T-cell (primary cell): ENCODE measurements around the gene CARD14. TPM values are rescaled to one million over a fixed set of nuclear protein-coding genes. Genes with fewer than 3 reads are reported as not detected.
A peak's percentile ranks its signal among the peaks of the same experiment; 100 is the strongest.

Experiments used
- ATAC-seq, 4 experiments: fragments of 200-7000 bp in 3 of 4; fragments of 150-1000 bp in 1 of 4; cut with Tn5 transposase; replicated peaks in 1 of 4; 1 replicate in 3 of 4; 2 replicates in 1 of 4; pipeline ENCODE4 v1.10.0; 2021; ENCODE audit warnings: moderate library complexity in 3 of 4, mild to moderate bottlenecking in 2 of 4, moderate number of reproducible peaks in 1 of 4
- CTCF ChIA-PET, 2 donors: fragments of 300-600 bp; sonication (Branson Sonifier 250); formaldehyde crosslinking; loops; one replicate each; lab custom pipeline; 2022; ENCODE audit warnings: antibody characterized with exemption in 2 of 2; lab: Charles Lee
- POLR2A ChIA-PET, 2 donors: fragments of 300-600 bp; sonication (Branson Sonifier 250); formaldehyde crosslinking; loops; one replicate each; lab custom pipeline; 2022; ENCODE audit warnings: antibody characterized with exemption in 2 of 2; lab: Charles Lee
- DNase-seq, 35 experiments: peaks; one replicate each; pipeline versions ENCODE4 v3.0.0 to v3.0.0-alpha.2; 2013 to 2023
- H3K27ac ChIP-seq: one replicate; pipeline ENCODE4 v1.5.1; 2013; ENCODE audit warnings: low read length
- H3K27me3 ChIP-seq, 2 experiments: replicated peaks in 1 of 2; 1 replicate in 1 of 2; 2 replicates in 1 of 2; pipeline versions ENCODE4 v1.6.1 to v1.7.0; 2013; ENCODE audit warnings: low read length in 1 of 2, mixed read lengths in 1 of 2; ENCODE audit not compliant: control insufficient read depth in 2 of 2, insufficient read depth in 2 of 2; ENCODE audit errors: extremely low read depth in 1 of 2
- H3K36me3 ChIP-seq, 2 donors: 1 replicate in 1 of 2; 2 replicates in 1 of 2; pipeline versions ENCODE4 v1.6.1 to v1.7.0; 2013; ENCODE audit warnings: low read length in 1 of 2; ENCODE audit not compliant: control insufficient read depth in 2 of 2, insufficient read depth in 1 of 2; ENCODE audit errors: extremely low read depth in 1 of 2
- H3K4me1 ChIP-seq, 2 experiments: 1 replicate in 1 of 2; 2 replicates in 1 of 2; pipeline versions ENCODE4 v1.6.1 to v1.7.0; 2013; ENCODE audit warnings: low read length in 2 of 2, mixed read lengths in 1 of 2; ENCODE audit not compliant: insufficient read depth in 2 of 2, control insufficient read depth in 1 of 2; ENCODE audit errors: extremely low read depth in 1 of 2
- H3K4me3 ChIP-seq, 2 donors: 1 replicate in 1 of 2; 2 replicates in 1 of 2; pipeline versions ENCODE4 v1.5.1 to v1.7.0; 2013; ENCODE audit warnings: mild to moderate bottlenecking in 2 of 2, low read length in 1 of 2, moderate library complexity in 1 of 2; ENCODE audit not compliant: control insufficient read depth in 1 of 2; ENCODE audit errors: extremely low read depth in 1 of 2
- H3K9me3 ChIP-seq: 2 replicates; pipeline ENCODE4 v1.7.0; 2013
- H3K27ac Mint-ChIP-seq, 2 donors: one replicate each; pipeline ENCODE4 v1.8.0; 2020 to 2021; ENCODE audit warnings: mild to moderate bottlenecking in 2 of 2, mixed read lengths in 2 of 2
- H3K27me3 Mint-ChIP-seq, 2 donors: one replicate each; pipeline ENCODE4 v1.8.0; 2021 to 2022; ENCODE audit warnings: mixed read lengths in 2 of 2
- H3K36me3 Mint-ChIP-seq: one replicate; pipeline ENCODE4 v1.8.0; 2021; ENCODE audit warnings: mixed read lengths
- H3K4me1 Mint-ChIP-seq, 3 donors: one replicate each; pipeline ENCODE4 v1.8.0; 2020 to 2022; ENCODE audit warnings: mixed read lengths in 3 of 3, mild to moderate bottlenecking in 1 of 3
- H3K4me3 Mint-ChIP-seq, 3 donors: one replicate each; pipeline ENCODE4 v1.8.0; 2020 to 2022; ENCODE audit warnings: mild to moderate bottlenecking in 3 of 3, mixed read lengths in 3 of 3, moderate library complexity in 3 of 3
- H3K9me3 Mint-ChIP-seq, 3 donors: one replicate each; pipeline ENCODE4 v1.8.0; 2020 to 2022; ENCODE audit warnings: mixed read lengths in 3 of 3
- WGBS: methylation state at CpG from one replicate; pipeline ENCODE4 v1.1.5; 2013; ENCODE audit warnings: missing lambda C conversion rate; ENCODE audit not compliant: insufficient coverage; 5-methylcytosine and 5-hydroxymethylcytosine counted together
- total RNA-seq, 35 experiments: library from RNA in 6 of 35; stranded (reverse) in 6 of 35; fragments of 120-200 nt in 1 of 35; gene quantifications; one replicate each; pipeline versions ENCODE4 v1.2.1 to v1.2.4 and lab custom pipeline; 2013 to 2026

The CARD14 gene
- total RNA-seq, 5 donors from 2014 or later (not counting 1 experiment from before 2014, with no cell fraction given) = 0.06 to 0.10 TPM; not detected in 3

DNA sequence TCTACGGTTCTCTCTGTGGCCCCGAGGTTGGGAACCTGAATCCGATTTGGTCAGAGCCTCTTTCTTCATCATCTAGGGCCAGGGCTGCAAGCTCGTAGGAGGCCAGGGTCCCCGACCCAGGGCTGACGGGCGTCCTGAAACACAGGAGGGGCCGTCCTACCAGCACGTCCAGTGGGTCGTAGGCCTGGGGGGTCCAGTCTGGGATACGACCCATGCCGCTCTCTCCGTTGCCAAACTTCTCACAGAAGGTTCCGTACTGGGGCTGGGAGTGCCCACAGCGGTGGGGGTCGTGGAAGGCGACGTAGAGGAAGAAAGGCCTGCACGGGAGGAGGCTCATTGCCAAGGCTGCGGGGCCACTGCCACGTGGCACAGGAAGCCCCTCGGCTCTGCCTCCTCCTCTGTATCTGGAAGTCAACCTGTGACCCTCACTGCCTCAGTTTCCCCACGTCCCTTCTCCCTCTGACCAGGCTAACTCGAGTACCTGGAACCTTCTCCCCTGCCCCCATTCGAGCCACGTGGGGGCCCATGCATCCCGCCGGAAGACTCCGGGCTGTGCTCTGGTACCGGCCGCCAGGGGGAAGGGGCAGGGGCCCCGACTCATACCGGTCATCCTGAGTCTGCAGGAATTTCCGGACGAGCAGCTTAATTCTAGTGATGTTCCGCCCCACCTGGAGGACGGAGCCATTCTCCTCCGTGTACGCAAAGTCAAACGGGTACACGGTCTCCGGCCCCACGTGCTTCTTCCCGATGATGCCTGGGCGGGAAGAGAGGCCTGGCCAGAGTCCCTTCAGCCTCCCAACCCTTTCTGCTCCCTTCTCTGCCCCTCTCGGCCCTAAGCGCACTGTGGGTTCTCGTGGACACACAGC is 44.4 kb downstream of the CARD14 start:
- Mint-ChIP-seq H3K27me3 (no peaks in the 10 kb centered on the region), H3K36me3 (peaks cover 22% of the 10 kb centered on the region), H3K4me1 (peaks cover 17 to 30% (median 28%) of the 10 kb centered on the region in 3 donors), H3K4me3 (no peak overlapping the region), H3K27ac (no peak overlapping the region), H3K9me3 (no peaks in the 10 kb centered on the region)
- no peak for DNase-seq
- no peak overlapping the region for H3K27ac ChIP-seq
- H3K36me3 ChIP-seq = peaks cover 29 to 82% of the 10 kb centered on the region in 2 donors
- POLR2A ChIA-PET = no interaction called here
- CTCF ChIA-PET = no interaction called here
- H3K9me3 ChIP-seq = no peaks in the 10 kb centered on the region
- peaks cover 0 to 28% of the 10 kb centered on the region in 2 experiments for H3K4me1 ChIP-seq
- peaks cover 0 to 3% of the 10 kb centered on the region in 2 experiments for H3K27me3 ChIP-seq
- ATAC-seq = no peak
- no peak overlapping the region for H3K4me3 ChIP-seq
- WGBS = 93% methylated on average over 41 of the region's 48 CpGs

DNA sequence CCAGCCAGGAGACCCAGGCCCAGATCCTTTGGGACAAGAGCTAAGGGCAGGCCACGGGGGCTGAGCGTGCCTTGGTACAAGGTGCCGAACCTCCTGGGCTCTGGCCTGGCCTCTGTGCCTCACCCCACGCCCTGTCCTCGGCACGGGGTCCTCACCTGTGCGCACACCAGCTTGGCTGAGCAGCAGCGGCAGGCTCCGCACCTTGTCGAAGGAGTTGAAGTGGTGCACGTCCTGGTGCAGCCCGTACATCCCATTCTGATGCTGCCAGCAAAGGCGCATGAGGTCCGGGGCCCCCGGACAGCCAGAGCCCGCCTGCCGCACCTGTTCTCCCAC is 45.0 kb downstream of the CARD14 start:
- Mint-ChIP-seq H3K27ac (no peak overlapping the region), H3K9me3 (no peaks in the 10 kb centered on the region), H3K36me3 (peaks cover 22% of the 10 kb centered on the region), H3K4me1 (peaks cover 23 to 33% (median 32%) of the 10 kb centered on the region in 3 donors), H3K4me3 (no peak overlapping the region), H3K27me3 (no peaks in the 10 kb centered on the region)
- ATAC-seq (no peak), DNase-seq (no peak)
- H3K27me3 ChIP-seq = peaks cover 0 to 3% of the 10 kb centered on the region in 2 experiments
- ChIA-PET CTCF (no interaction called here), POLR2A (no interaction called here)
- no peak overlapping the region for H3K27ac ChIP-seq
- H3K36me3 ChIP-seq = peaks cover 27 to 76% of the 10 kb centered on the region in 2 donors
- H3K9me3 ChIP-seq = no peaks in the 10 kb centered on the region
- H3K4me1 ChIP-seq = peaks cover 0 to 34% of the 10 kb centered on the region in 2 experiments
- WGBS = 95% methylated on average over 16 of the region's 17 CpGs
- H3K4me3 ChIP-seq = no peak overlapping the region

DNA sequence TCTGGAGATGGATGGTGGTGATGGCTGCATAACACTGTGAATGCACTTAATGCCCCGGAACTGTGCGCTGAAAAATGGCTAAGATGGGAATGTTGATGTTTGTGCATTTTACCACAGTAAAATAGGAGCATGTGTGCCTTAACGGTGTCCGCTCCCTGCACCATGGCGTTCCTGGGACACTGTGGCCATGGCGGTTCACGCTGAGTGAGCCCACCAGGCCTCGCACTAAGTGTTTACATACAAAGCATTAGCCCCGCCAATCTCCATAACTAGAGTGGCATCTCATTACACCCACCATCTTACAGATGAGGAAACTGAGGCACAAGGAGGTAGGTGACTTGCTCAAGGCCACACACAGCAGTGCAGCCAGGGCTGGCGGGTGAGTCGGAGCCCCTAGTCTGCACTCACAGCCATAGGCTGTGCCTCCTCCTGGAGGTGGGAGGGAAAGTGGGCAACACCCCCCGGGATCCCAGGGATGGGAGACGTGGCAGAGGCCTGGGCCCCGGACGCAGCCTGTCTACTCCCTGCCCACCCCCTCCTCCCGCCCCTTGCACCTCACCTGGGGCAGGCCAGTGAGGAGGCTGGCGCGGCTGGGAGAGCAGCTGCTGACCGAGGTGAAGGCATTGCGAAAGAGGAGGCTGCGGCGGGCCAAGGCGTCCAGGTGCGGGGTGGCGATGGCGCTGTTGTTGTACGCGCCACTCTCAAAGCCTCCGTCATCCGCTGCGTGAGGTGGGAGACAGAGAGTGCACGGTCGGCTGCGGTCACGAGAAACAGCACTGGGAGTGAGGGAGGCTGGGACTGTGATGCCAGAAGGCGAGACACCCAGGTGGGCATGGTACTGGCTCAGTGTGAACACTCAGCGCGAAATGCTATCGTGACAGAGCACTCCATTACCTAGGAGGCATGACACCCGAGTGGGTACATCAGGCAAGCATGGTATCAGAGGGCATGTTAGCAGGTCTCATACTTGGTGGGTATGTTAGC is 46.9 kb downstream of the CARD14 start:
- 100% methylated on average over 19 of the region's 40 CpGs for WGBS
- Mint-ChIP-seq H3K27me3 (no peaks in the 10 kb centered on the region), H3K4me3 (no peak overlapping the region), H3K36me3 (peaks cover 17% of the 10 kb centered on the region), H3K9me3 (no peaks in the 10 kb centered on the region), H3K27ac (peak overlapping the region; percentile 66 to 94), H3K4me1 (peaks cover 29 to 40% (median 37%) of the 10 kb centered on the region in 3 donors)
- no peak for DNase-seq
- Histone ChIP-seq H3K27ac (no peak overlapping the region), H3K9me3 (no peaks in the 10 kb centered on the region), H3K36me3 (peaks cover 12 to 56% of the 10 kb centered on the region in 2 donors), H3K27me3 (peaks cover 0 to 3% of the 10 kb centered on the region in 2 experiments), H3K4me1 (peaks cover 0 to 47% of the 10 kb centered on the region in 2 experiments), H3K4me3 (no peak overlapping the region)
- ATAC-seq = no peak
- CTCF ChIA-PET = interaction anchor here in 1 of 2 donors (0.6 kb wide), 1 partner anchor 10 kb away, joined by 3 read pairs; no protein-coding TSS in a partner anchor
- POLR2A ChIA-PET = interaction anchor here in 1 of 2 donors (0.6 kb wide), 2 partner anchors 332 to 456 kb away, joined by 4 to 5 read pairs; no protein-coding TSS in a partner anchor

GRCh38 chr17:80217703-80218362 is 48.0 kb downstream of the CARD14 start:
- H3K4me1 Mint-ChIP-seq = peaks cover 29 to 44% (median 43%) of the 10 kb centered on the region in 3 donors
- 98% methylated on average over 13 of the region's 13 CpGs for WGBS
- H3K9me3 Mint-ChIP-seq = no peaks in the 10 kb centered on the region
- H3K9me3 ChIP-seq = no peaks in the 10 kb centered on the region
- ATAC-seq (no peak), DNase-seq (no peak)
- POLR2A ChIA-PET = interaction anchor here in 1 of 2 donors (0.5 kb wide), 1 partner anchor 512 kb away, joined by 3 read pairs; no protein-coding TSS in a partner anchor
- peak overlapping the region; percentile 66 to 94 for H3K27ac Mint-ChIP-seq
- H3K36me3 Mint-ChIP-seq = peaks cover 18% of the 10 kb centered on the region
- H3K27me3 Mint-ChIP-seq = no peaks in the 10 kb centered on the region
- H3K4me3 Mint-ChIP-seq = peak overlapping the region in 2 of 3 donors; percentile 13 to 70
- H3K27ac ChIP-seq = no peak overlapping the region
- H3K27me3 ChIP-seq = peaks cover 0 to 3% of the 10 kb centered on the region in 2 experiments
- H3K4me1 ChIP-seq = peaks cover 0 to 49% of the 10 kb centered on the region in 2 experiments
- H3K36me3 ChIP-seq = peaks cover 12 to 46% of the 10 kb centered on the region in 2 donors
- CTCF ChIA-PET = no interaction called here
- H3K4me3 ChIP-seq = no peak overlapping the region

- Mint-ChIP-seq H3K36me3 (peaks cover 23% of the 10 kb centered on the region), H3K4me1 (peaks cover 29 to 49% (median 49%) of the 10 kb centered on the region in 3 donors), H3K4me3 (peak overlapping the region; percentile 89 to 95 (median 92)), H3K9me3 (no peaks in the 10 kb centered on the region), H3K27me3 (no peaks in the 10 kb centered on the region), H3K27ac (peak overlapping the region; percentile 94 to 96)
- ATAC-seq (no peak), DNase-seq (no peak)
- Histone ChIP-seq H3K36me3 (peaks cover 12 to 44% of the 10 kb centered on the region in 2 donors), H3K27ac (peak overlapping the region; percentile 79), H3K9me3 (no peaks in the 10 kb centered on the region), H3K4me3 (no peak overlapping the region), H3K27me3 (peaks cover 0 to 3% of the 10 kb centered on the region in 2 experiments), H3K4me1 (peaks cover 0 to 49% of the 10 kb centered on the region in 2 experiments)
- CTCF ChIA-PET = interaction anchor here (0.6 to 0.7 kb wide), 2 partner anchors 8 to 17 kb away, joined by 4 read pairs; no protein-coding TSS in a partner anchor
- POLR2A ChIA-PET = interaction anchor here in 1 of 2 donors (1.1 kb wide), 1 partner anchor 11 kb away, joined by 3 read pairs; no protein-coding TSS in a partner anchor
- 100% methylated on average over 3 of the region's 7 CpGs for WGBS
Observed at GRCh38 chr17:80218391-80218790, 48.6 kb downstream of the CARD14 start.
